Smooth muscle cell (in vitro differentiated cells): ENCODE measurements around the gene KCTD11. TPM values are rescaled to one million over a fixed set of nuclear protein-coding genes. Genes with fewer than 3 reads are reported as not detected.
A peak's percentile ranks its signal among the peaks of the same experiment; 100 is the strongest.

ENCODE experiments used
- DNase-seq: peaks from one replicate; lab custom pipeline; 2025; ENCODE audit not compliant: unreplicated experiment; lab: John Stamatoyannopoulos, UW
- H2AFZ ChIP-seq: fragments of 200-600 bp; sonication (generic); 2 replicates; pipeline ENCODE4 v1.6.0; 2016; ENCODE audit warnings: antibody characterized with exemption, low read depth, mild to moderate bottlenecking
- H3F3A ChIP-seq: fragments of 200-600 bp; sonication (generic); 2 replicates; pipeline ENCODE4 v1.6.0; 2017; ENCODE audit warnings: antibody characterized with exemption, low read depth
- H3K27ac ChIP-seq: fragments of 200-600 bp; sonication (generic); 2 replicates; pipeline ENCODE4 v1.5.1; 2016; ENCODE audit warnings: low read depth, mild to moderate bottlenecking
- H3K27me3 ChIP-seq: fragments of 200-600 bp; sonication (generic); 2 replicates; pipeline ENCODE4 v1.6.1; 2016; ENCODE audit warnings: low read depth, mild to moderate bottlenecking
- H3K36me3 ChIP-seq: fragments of 200-600 bp; sonication (generic); 2 replicates; pipeline ENCODE4 v1.5.1; 2016; ENCODE audit warnings: low read depth
- H3K4me1 ChIP-seq: fragments of 200-600 bp; sonication (generic); 2 replicates; pipeline ENCODE4 v1.5.1; 2016; ENCODE audit warnings: low read depth
- H3K4me2 ChIP-seq: fragments of 200-600 bp; sonication (generic); 2 replicates; pipeline ENCODE4 v1.6.0; 2016; ENCODE audit warnings: mild to moderate bottlenecking
- H3K4me3 ChIP-seq: fragments of 200-600 bp; sonication (generic); 2 replicates; pipeline ENCODE4 v1.5.1; 2016; ENCODE audit warnings: mild to moderate bottlenecking
- H3K79me2 ChIP-seq: fragments of 200-600 bp; sonication (generic); 2 replicates; pipeline ENCODE4 v1.6.0; 2016; ENCODE audit warnings: low read depth, mild to moderate bottlenecking
- H3K9ac ChIP-seq: fragments of 200-600 bp; sonication (generic); 2 replicates; pipeline ENCODE4 v1.6.0; 2016; ENCODE audit warnings: low read depth
- H3K9me3 ChIP-seq: fragments of 200-600 bp; sonication (generic); replicated peaks from 2 replicates; pipeline ENCODE4 v1.5.1; 2016; ENCODE audit warnings: low read depth
- H4K20me1 ChIP-seq: fragments of 200-600 bp; sonication (generic); 2 replicates; pipeline ENCODE4 v1.6.0; 2016; ENCODE audit warnings: low read depth
- WGBS: methylation state at CpG from one replicate; pipeline ENCODE4 v1.1.7; 2016; ENCODE audit warnings: low lambda C conversion rate; 5-methylcytosine and 5-hydroxymethylcytosine counted together
- polyA plus RNA-seq: library from polyadenylated mRNA; unstranded; fragments of >200 nt; fragmentation: Nextera tagmentation; extraction: Ambion mirVana; gene quantifications from 2 replicates; pipeline ENCODE4 v1.2.1, GENCODE V29; 2016
- small RNA-seq: library from RNA; depleted of rRNA; stranded (forward); fragments of <200 nt; gene quantifications from one replicate; pipeline ENCODE3, GENCODE V24; 2014
- total RNA-seq: library from RNA; depleted of rRNA; stranded (reverse); fragments of >200 nt; gene quantifications from 2 replicates; pipeline ENCODE4 v1.2.3, GENCODE V29; 2014
- TF ChIP-seq, protein P1 (sequence below): fragments of 200-600 bp; sonication (generic); IDR thresholded peaks from 2 replicates; pipeline ENCODE4 v1.5.1; 2017; ENCODE audit warnings: borderline replicate concordance, mild to moderate bottlenecking, antibody characterized with exemption; ENCODE audit not compliant: insufficient read depth, poor library complexity, severe bottlenecking

Gene KCTD11
- total and polyA plus RNA-seq, 2 experiments from 2014 or later: 33.8 to 34.7 TPM

DNA sequence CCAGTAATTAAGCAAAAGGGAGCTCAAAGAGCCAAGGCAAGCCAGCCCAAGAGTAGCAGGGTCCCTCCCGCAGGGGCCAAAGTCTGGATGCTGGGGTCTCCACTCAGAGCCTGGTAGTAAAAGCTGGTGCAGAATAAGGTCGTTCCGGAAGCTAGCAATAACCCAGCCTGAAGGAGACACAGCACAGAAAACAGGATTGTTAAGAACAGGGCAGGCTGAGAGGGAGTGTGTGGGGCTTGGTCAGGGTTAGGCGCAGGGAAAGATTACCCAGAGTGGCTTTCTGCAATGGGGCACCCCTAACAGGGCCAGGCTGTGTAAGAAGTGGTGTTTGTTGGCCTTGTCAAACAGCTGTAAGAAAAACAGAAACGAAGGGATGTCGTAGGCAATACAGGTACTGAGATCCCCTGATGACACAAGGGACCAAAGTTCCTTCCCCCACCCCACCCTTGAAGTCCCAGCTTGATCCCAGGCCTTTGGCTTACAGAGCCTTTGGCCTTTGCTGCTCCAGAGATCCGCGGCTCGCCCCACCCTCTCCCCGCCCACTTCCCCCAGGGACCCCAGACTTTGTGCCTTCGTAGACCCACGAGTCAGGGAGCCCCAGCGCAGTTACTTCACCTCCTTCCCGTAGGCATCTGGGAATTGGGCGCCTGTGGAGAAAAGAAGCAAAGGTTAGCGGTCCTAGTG, 51.2 kb downstream of the KCTD11 start:
- peak overlapping the region; percentile 34 for H3K9ac ChIP-seq
- peaks cover 4% of the 10 kb centered on the region for H3F3A ChIP-seq
- H3K4me1 ChIP-seq: peaks cover 16% of the 10 kb centered on the region
- H4K20me1 ChIP-seq: peaks cover 23% of the 10 kb centered on the region
- no peak overlapping the region for H2AFZ ChIP-seq
- no peaks in the 10 kb centered on the region for H3K9me3 ChIP-seq
- peak overlapping the region; percentile 85 for H3K4me2 ChIP-seq
- peaks cover 12% of the 10 kb centered on the region for H3K79me2 ChIP-seq
- peak overlapping the region; percentile 91 for H3K4me3 ChIP-seq
- TF ChIP-seq, protein P1, sequence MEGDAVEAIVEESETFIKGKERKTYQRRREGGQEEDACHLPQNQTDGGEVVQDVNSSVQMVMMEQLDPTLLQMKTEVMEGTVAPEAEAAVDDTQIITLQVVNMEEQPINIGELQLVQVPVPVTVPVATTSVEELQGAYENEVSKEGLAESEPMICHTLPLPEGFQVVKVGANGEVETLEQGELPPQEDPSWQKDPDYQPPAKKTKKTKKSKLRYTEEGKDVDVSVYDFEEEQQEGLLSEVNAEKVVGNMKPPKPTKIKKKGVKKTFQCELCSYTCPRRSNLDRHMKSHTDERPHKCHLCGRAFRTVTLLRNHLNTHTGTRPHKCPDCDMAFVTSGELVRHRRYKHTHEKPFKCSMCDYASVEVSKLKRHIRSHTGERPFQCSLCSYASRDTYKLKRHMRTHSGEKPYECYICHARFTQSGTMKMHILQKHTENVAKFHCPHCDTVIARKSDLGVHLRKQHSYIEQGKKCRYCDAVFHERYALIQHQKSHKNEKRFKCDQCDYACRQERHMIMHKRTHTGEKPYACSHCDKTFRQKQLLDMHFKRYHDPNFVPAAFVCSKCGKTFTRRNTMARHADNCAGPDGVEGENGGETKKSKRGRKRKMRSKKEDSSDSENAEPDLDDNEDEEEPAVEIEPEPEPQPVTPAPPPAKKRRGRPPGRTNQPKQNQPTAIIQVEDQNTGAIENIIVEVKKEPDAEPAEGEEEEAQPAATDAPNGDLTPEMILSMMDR: no peak
- no peaks in the 10 kb centered on the region for H3K27me3 ChIP-seq
- no peak for DNase-seq
- H3K36me3 ChIP-seq: no peaks in the 10 kb centered on the region
- WGBS: 18% methylated on average over 16 of the region's 16 CpGs
- peak overlapping the region; percentile 77 for H3K27ac ChIP-seq

DNA sequence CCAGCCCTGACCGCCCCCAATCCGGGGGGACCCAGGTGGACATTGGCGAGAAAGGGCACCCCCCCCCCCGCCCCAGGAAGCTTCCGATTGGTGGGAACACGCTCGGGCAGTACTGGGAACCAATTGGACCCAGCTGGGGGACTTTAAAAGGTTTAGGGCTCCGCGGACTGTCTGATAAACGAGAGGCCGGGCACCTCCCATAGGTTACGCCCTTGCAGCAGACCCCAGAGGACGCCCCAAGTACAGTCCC, 51.7 kb downstream of the KCTD11 start:
- H3K27ac ChIP-seq: peak overlapping the region; percentile 77
- no peaks in the 10 kb centered on the region for H3K27me3 ChIP-seq
- peaks cover 4% of the 10 kb centered on the region for H3F3A ChIP-seq
- H3K4me3 ChIP-seq: peak overlapping the region; percentile 91
- peaks cover 23% of the 10 kb centered on the region for H4K20me1 ChIP-seq
- DNase-seq: no peak
- H3K36me3 ChIP-seq: no peaks in the 10 kb centered on the region
- no peaks in the 10 kb centered on the region for H3K9me3 ChIP-seq
- TF ChIP-seq, protein P1: no peak
- H3K4me1 ChIP-seq: peaks cover 16% of the 10 kb centered on the region
- H3K9ac ChIP-seq: peak overlapping the region; percentile 34
- H3K4me2 ChIP-seq: peak overlapping the region; percentile 85
- WGBS: 0% methylated on average over 11 of the region's 13 CpGs
- peaks cover 12% of the 10 kb centered on the region for H3K79me2 ChIP-seq
- peak overlapping the region; percentile 70 for H2AFZ ChIP-seq

DNA sequence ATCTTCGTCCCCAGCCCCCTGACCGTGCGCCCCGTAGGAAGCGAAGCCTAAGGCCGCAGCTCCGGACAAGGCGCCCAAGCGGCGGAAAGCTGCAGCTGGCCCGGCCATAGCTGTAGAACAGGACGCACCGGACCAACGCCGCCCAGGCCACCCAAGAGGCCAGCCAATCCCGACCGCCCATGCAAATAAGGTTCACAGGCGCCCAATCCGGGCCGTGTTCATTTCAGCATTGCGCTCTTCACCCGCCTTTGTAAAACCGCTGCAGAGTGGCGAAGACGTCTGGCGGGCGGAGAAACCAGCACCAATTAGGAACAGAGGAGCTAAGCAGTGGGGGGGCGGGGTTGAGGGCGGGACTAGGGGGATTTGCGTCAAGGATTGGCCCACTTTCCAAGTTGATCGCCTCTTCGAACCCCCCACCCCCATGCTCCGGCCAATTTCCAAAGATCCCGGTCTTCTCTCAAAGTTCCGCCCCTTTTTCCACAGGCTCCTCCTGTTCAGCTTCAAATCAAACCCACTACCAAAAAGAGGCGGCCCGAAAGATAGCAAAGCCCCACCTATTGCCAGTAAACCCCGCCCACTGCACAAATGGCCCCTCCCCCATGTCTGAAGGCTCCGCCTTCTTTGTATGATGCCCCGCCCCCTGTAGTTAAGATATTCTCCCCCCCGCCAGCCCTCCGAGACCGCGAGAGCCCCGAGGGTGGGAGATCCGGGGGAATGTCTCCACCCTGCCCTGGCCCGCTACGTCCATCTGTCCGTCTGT, 52.2 kb downstream of the KCTD11 start, which contains the start of gene TMEM256:
Gene TMEM256 (minus strand): TSS at position 121 of the 760 bp plus-strand sequence. CDS start 13 bp downstream, at position 108.
- Histone ChIP-seq H3K9ac (peak within 1 kb of the TSS; percentile 83), H3K27me3 (no peaks in the 10 kb centered on the region), H3K4me2 (peak within 1 kb of the TSS; percentile 89), H3F3A (peaks cover 4% of the 10 kb centered on the region), H4K20me1 (peaks cover 23% of the 10 kb centered on the region), H3K36me3 (no peaks in the 10 kb centered on the region), H3K9me3 (no peaks in the 10 kb centered on the region), H2AFZ (peak within 1 kb of the TSS; percentile 80), H3K79me2 (peaks cover 12% of the 10 kb centered on the region), H3K4me3 (peak within 1 kb of the TSS; percentile 91), H3K4me1 (peaks cover 16% of the 10 kb centered on the region), H3K27ac (peak within 1 kb of the TSS; percentile 77)
- DNase-seq: peak; percentile 100
- TF ChIP-seq, protein P1: no peak
- under 1% methylated on average over 46 of the region's 49 CpGs for WGBS

Small RNA genes within 50 kb of the gene (small RNA-seq; reads per million reads assigned to genes)
- gene AC026954.2: not detected

Other genes starting within 250 kb of the KCTD11 start
Only the 30 nearest of the 36 such genes appear.
- gene ASGR1, start 172.8 kb upstream of the KCTD11 start, total RNA-seq: 1.2 and 3.6 TPM in 2 replicates
- gene ASGR1, start 172.8 kb upstream of the KCTD11 start, polyA plus RNA-seq: 4.2 and 11.0 TPM in 2 replicates
- gene DLG4, start 132.3 kb upstream of the KCTD11 start, total RNA-seq: 9.4 and 12.3 TPM in 2 replicates
- gene DLG4, start 132.3 kb upstream of the KCTD11 start, polyA plus RNA-seq: 2.3 and 4.2 TPM in 2 replicates
- gene ACADVL, start 132.2 kb upstream of the KCTD11 start, total RNA-seq: 136 and 185 TPM in 2 replicates
- gene ACADVL, start 132.2 kb upstream of the KCTD11 start, polyA plus RNA-seq: 331 and 541 TPM in 2 replicates
- gene DVL2, start 117.6 kb upstream of the KCTD11 start, total RNA-seq: 26.1 and 31.8 TPM in 2 replicates
- 46.7 and 49.6 TPM in 2 replicates for gene DVL2, start 117.6 kb upstream of the KCTD11 start, polyA plus RNA-seq
- gene PHF23, start 112.7 kb upstream of the KCTD11 start, total RNA-seq: 41.6 and 48.5 TPM in 2 replicates
- 33.8 and 46.5 TPM in 2 replicates for gene PHF23, start 112.7 kb upstream of the KCTD11 start, polyA plus RNA-seq
- 305 and 363 TPM in 2 replicates for gene GABARAP, start 109.7 kb upstream of the KCTD11 start, total RNA-seq
- 725 and 735 TPM in 2 replicates for gene GABARAP, start 109.7 kb upstream of the KCTD11 start, polyA plus RNA-seq
- 46.3 and 57.5 TPM in 2 replicates for gene CTDNEP1, start 100.4 kb upstream of the KCTD11 start, total RNA-seq
- gene CTDNEP1, start 100.4 kb upstream of the KCTD11 start, polyA plus RNA-seq: 88.4 and 96.2 TPM in 2 replicates
- gene ELP5, start 99.9 kb upstream of the KCTD11 start, total RNA-seq: 17.3 and 18.7 TPM in 2 replicates
- 41.3 and 42.4 TPM in 2 replicates for gene ELP5, start 99.9 kb upstream of the KCTD11 start, polyA plus RNA-seq
- gene CLDN7, start 89.7 kb upstream of the KCTD11 start, total RNA-seq: 26.7 and 33.7 TPM in 2 replicates
- 25.2 and 102 TPM in 2 replicates for gene CLDN7, start 89.7 kb upstream of the KCTD11 start, polyA plus RNA-seq
- gene SLC2A4, start 70.4 kb upstream of the KCTD11 start, total RNA-seq: 0.18 TPM in 1 of 2 replicates, not detected in the other
- 0.11 TPM in 1 of 2 replicates, not detected in the other for gene SLC2A4, start 70.4 kb upstream of the KCTD11 start, polyA plus RNA-seq
- gene YBX2, start 57.5 kb upstream of the KCTD11 start, total RNA-seq: 0.09 and 1.3 TPM in 2 replicates
- gene YBX2, start 57.5 kb upstream of the KCTD11 start, polyA plus RNA-seq: 0.58 and 1.1 TPM in 2 replicates
- gene EIF5A, start 44.5 kb upstream of the KCTD11 start, total RNA-seq: 260 and 323 TPM in 2 replicates
- 797 and 860 TPM in 2 replicates for gene EIF5A, start 44.5 kb upstream of the KCTD11 start, polyA plus RNA-seq
- 35.2 and 40.3 TPM in 2 replicates for gene GPS2, start 36.8 kb upstream of the KCTD11 start, total RNA-seq
- 77.0 and 95.5 TPM in 2 replicates for gene GPS2, start 36.8 kb upstream of the KCTD11 start, polyA plus RNA-seq
- 8.6 and 23.8 TPM in 2 replicates for gene NEURL4, start 22.8 kb upstream of the KCTD11 start, total RNA-seq
- 5.1 and 9.2 TPM in 2 replicates for gene NEURL4, start 22.8 kb upstream of the KCTD11 start, polyA plus RNA-seq
- 15.2 TPM in 1 of 2 replicates, not detected in the other for gene ACAP1, start 15.6 kb upstream of the KCTD11 start, total RNA-seq
- 31.6 and 48.1 TPM in 2 replicates for gene ACAP1, start 15.6 kb upstream of the KCTD11 start, polyA plus RNA-seq
- 0.49 TPM in 1 of 2 replicates, not detected in the other for gene TMEM95, start 3.0 kb downstream of the KCTD11 start, total RNA-seq
- 0.34 TPM in 1 of 2 replicates, not detected in the other for gene TMEM95, start 3.0 kb downstream of the KCTD11 start, polyA plus RNA-seq
- 4.5 and 6.3 TPM in 2 replicates for gene TNK1, start 28.9 kb downstream of the KCTD11 start, total RNA-seq
- gene TNK1, start 28.9 kb downstream of the KCTD11 start, polyA plus RNA-seq: 3.6 and 13.5 TPM in 2 replicates
- 29.3 and 34.7 TPM in 2 replicates for gene PLSCR3, start 42.4 kb downstream of the KCTD11 start, total RNA-seq
- 110 and 122 TPM in 2 replicates for gene PLSCR3, start 42.4 kb downstream of the KCTD11 start, polyA plus RNA-seq
- gene TMEM256, start 51.9 kb downstream of the KCTD11 start, total RNA-seq: 75.6 and 133 TPM in 2 replicates
- gene TMEM256, start 51.9 kb downstream of the KCTD11 start, polyA plus RNA-seq: 87.9 and 90.6 TPM in 2 replicates
- gene NLGN2, start 55.7 kb downstream of the KCTD11 start, total RNA-seq: 15.1 and 20.9 TPM in 2 replicates
- gene NLGN2, start 55.7 kb downstream of the KCTD11 start, polyA plus RNA-seq: 10.8 and 11.9 TPM in 2 replicates
- gene SPEM1, start 68.2 kb downstream of the KCTD11 start, total RNA-seq: not detected in 2 replicates
- not detected in 2 replicates for gene SPEM1, start 68.2 kb downstream of the KCTD11 start, polyA plus RNA-seq
- 0.22 TPM in 1 of 2 replicates, not detected in the other for gene SPEM2, start 73.5 kb downstream of the KCTD11 start, total RNA-seq
- 0.56 and 1.0 TPM in 2 replicates for gene SPEM2, start 73.5 kb downstream of the KCTD11 start, polyA plus RNA-seq
- not detected in 2 replicates for gene SPEM3, start 76.7 kb downstream of the KCTD11 start, total RNA-seq
- 0.14 TPM in 1 of 2 replicates, not detected in the other for gene SPEM3, start 76.7 kb downstream of the KCTD11 start, polyA plus RNA-seq
- gene TMEM102, start 83.3 kb downstream of the KCTD11 start, total RNA-seq: 7.3 and 10.0 TPM in 2 replicates
- 10.5 and 11.9 TPM in 2 replicates for gene TMEM102, start 83.3 kb downstream of the KCTD11 start, polyA plus RNA-seq
- 21.3 and 28.5 TPM in 2 replicates for gene FGF11, start 87.3 kb downstream of the KCTD11 start, total RNA-seq
- gene FGF11, start 87.3 kb downstream of the KCTD11 start, polyA plus RNA-seq: 13.9 and 30.9 TPM in 2 replicates
- 8.9 and 12.2 TPM in 2 replicates for gene CHRNB1, start 92.9 kb downstream of the KCTD11 start, total RNA-seq
- gene CHRNB1, start 92.9 kb downstream of the KCTD11 start, polyA plus RNA-seq: 19.0 and 22.5 TPM in 2 replicates
- gene ZBTB4, start 127.5 kb downstream of the KCTD11 start, total RNA-seq: 24.2 and 25.6 TPM in 2 replicates
- gene ZBTB4, start 127.5 kb downstream of the KCTD11 start, polyA plus RNA-seq: 22.8 and 26.9 TPM in 2 replicates
- not detected in 2 replicates for gene SLC35G6, start 129.3 kb downstream of the KCTD11 start, total RNA-seq
- 0.51 TPM in 1 of 2 replicates, not detected in the other for gene SLC35G6, start 129.3 kb downstream of the KCTD11 start, polyA plus RNA-seq
- 72.0 and 76.0 TPM in 2 replicates for gene POLR2A, start 132.2 kb downstream of the KCTD11 start, total RNA-seq
- gene POLR2A, start 132.2 kb downstream of the KCTD11 start, polyA plus RNA-seq: 80.2 and 123 TPM in 2 replicates
- gene TNFSF12, start 196.9 kb downstream of the KCTD11 start, total RNA-seq: 5.9 and 6.2 TPM in 2 replicates
- 13.6 and 16.1 TPM in 2 replicates for gene TNFSF12, start 196.9 kb downstream of the KCTD11 start, polyA plus RNA-seq